Neural progenitor cell (in vitro differentiated cells): ENCODE results near the gene MBD2. TPM values are rescaled to one million over a fixed set of nuclear protein-coding genes. Genes with fewer than 3 reads are reported as not detected.

Source experiments
- DNase-seq: peaks from one replicate; pipeline ENCODE4 v3.0.0-alpha.2; 2016; ENCODE audit warnings: low spot score
- H2AFZ ChIP-seq: fragments of 200-600 bp; sonication (generic); replicated peaks from 2 replicates; pipeline ENCODE4 v1.6.1; 2016; ENCODE audit warnings: antibody characterized with exemption
- H3F3A ChIP-seq: fragments of 200-600 bp; sonication (generic); 2 replicates; pipeline ENCODE4 v1.6.1; 2016; ENCODE audit warnings: antibody characterized with exemption, low read depth
- H3K27ac ChIP-seq: fragments of 200-600 bp; sonication (generic); 2 replicates; pipeline ENCODE4 v1.5.1; 2016; ENCODE audit warnings: mild to moderate bottlenecking
- H3K27me3 ChIP-seq: fragments of 200-600 bp; sonication (generic); 2 replicates; pipeline ENCODE4 v1.6.1; 2016; ENCODE audit warnings: mild to moderate bottlenecking, moderate library complexity
- H3K36me3 ChIP-seq: fragments of 200-600 bp; sonication (generic); 2 replicates; pipeline ENCODE4 v1.5.1; 2016
- H3K4me1 ChIP-seq: fragments of 200-600 bp; sonication (generic); 2 replicates; pipeline ENCODE4 v1.6.1; 2016; ENCODE audit warnings: mixed run types
- H3K4me2 ChIP-seq: fragments of 200-600 bp; sonication (generic); 2 replicates; pipeline ENCODE4 v1.6.1; 2016
- H3K4me3 ChIP-seq: fragments of 200-600 bp; sonication (generic); 2 replicates; pipeline ENCODE4 v1.5.1; 2016
- H3K79me2 ChIP-seq: fragments of 200-600 bp; sonication (generic); 2 replicates; pipeline ENCODE4 v1.6.1; 2016; ENCODE audit warnings: low read depth
- H3K9ac ChIP-seq: fragments of 200-600 bp; sonication (generic); 2 replicates; pipeline ENCODE4 v1.6.1; 2016
- H3K9me3 ChIP-seq: fragments of 200-600 bp; sonication (generic); 2 replicates; pipeline ENCODE4 v1.5.1; 2016; ENCODE audit warnings: low read depth
- H4K20me1 ChIP-seq: fragments of 200-600 bp; sonication (generic); 2 replicates; pipeline ENCODE4 v1.6.1; 2016; ENCODE audit warnings: low read depth
- H3K27ac Mint-ChIP-seq: 3 replicates; pipeline ENCODE4 v1.8.0; 2021; ENCODE audit warnings: mixed read lengths
- H3K27me3 Mint-ChIP-seq: 2 replicates; pipeline ENCODE4 v1.8.0; 2022; ENCODE audit warnings: low read depth, mild to moderate bottlenecking, inconsistent platforms, moderate library complexity, mixed read lengths; ENCODE audit not compliant: insufficient read depth
- H3K36me3 Mint-ChIP-seq: 3 replicates; pipeline ENCODE4 v1.8.0; 2021; ENCODE audit warnings: mixed read lengths
- H3K4me1 Mint-ChIP-seq: 3 replicates; pipeline ENCODE4 v1.8.0; 2021; ENCODE audit warnings: mixed read lengths
- H3K4me3 Mint-ChIP-seq: 3 replicates; pipeline ENCODE4 v1.8.0; 2021; ENCODE audit warnings: mild to moderate bottlenecking, moderate library complexity, mixed read lengths
- H3K9me3 Mint-ChIP-seq: 3 replicates; pipeline ENCODE4 v1.8.0; 2020; ENCODE audit warnings: mixed read lengths
- CTCF ChIP-seq: fragments of 200-600 bp; sonication (generic); IDR thresholded peaks from 2 replicates; pipeline ENCODE4 v1.5.1; 2017; ENCODE audit warnings: antibody characterized with exemption, mild to moderate bottlenecking
- EZH2 ChIP-seq: fragments of 200-600 bp; sonication (generic); IDR thresholded peaks from 2 replicates; pipeline ENCODE4 v1.6.1; 2017; ENCODE audit warnings: antibody characterized with exemption, mild to moderate bottlenecking, moderate library complexity
- EZH2phosphoT487 ChIP-seq: fragments of 200-600 bp; sonication (generic); IDR thresholded peaks from 2 replicates; pipeline ENCODE4 v1.6.1; 2017; ENCODE audit warnings: antibody characterized with exemption
- total RNA-seq: library from RNA; depleted of rRNA; stranded (reverse); fragments of >200 nt; gene quantifications from 2 replicates; pipeline ENCODE4 v1.2.3, GENCODE V29; 2015; ENCODE audit warnings: low replicate concordance

Gene MBD2
- total RNA-seq, 1 donor from 2014 or later = 36.5 TPM

- no peaks in the 10 kb centered on the region for H3K4me1 ChIP-seq
- H3K9ac ChIP-seq = no peak overlapping the region
- H3F3A ChIP-seq = no peaks in the 10 kb centered on the region
- H3K27ac Mint-ChIP-seq = no peak overlapping the region
- no peak overlapping the region for H3K4me2 ChIP-seq
- no peak overlapping the region for H3K27ac ChIP-seq
- no peaks in the 10 kb centered on the region for H3K9me3 ChIP-seq
- H3K27me3 Mint-ChIP-seq = no peaks in the 10 kb centered on the region
- peaks cover under 1% of the 10 kb centered on the region for H3K4me1 Mint-ChIP-seq
- no peaks in the 10 kb centered on the region for H3K79me2 ChIP-seq
- no peak overlapping the region for H2AFZ ChIP-seq
- H3K4me3 ChIP-seq = no peak overlapping the region
- no peaks in the 10 kb centered on the region for H3K27me3 ChIP-seq
- H4K20me1 ChIP-seq = no peaks in the 10 kb centered on the region
- H3K36me3 Mint-ChIP-seq = peaks cover 27% of the 10 kb centered on the region
- no peaks in the 10 kb centered on the region for H3K9me3 Mint-ChIP-seq
- H3K4me3 Mint-ChIP-seq = no peak overlapping the region
- peaks cover 23% of the 10 kb centered on the region for H3K36me3 ChIP-seq
- DNase-seq = no peak
- TF ChIP-seq CTCF = no peak
- no peak for TF ChIP-seq EZH2phosphoT487
- TF ChIP-seq EZH2 = no peak
Observed at GRCh38 chr18:54197747-54198411, 26.6 kb downstream of the MBD2 start.

GRCh38 chr18:54193786-54194185 is 30.7 kb downstream of the MBD2 start:
- Histone ChIP-seq H3K79me2 (no peaks in the 10 kb centered on the region), H3F3A (no peaks in the 10 kb centered on the region), H3K9me3 (no peaks in the 10 kb centered on the region), H3K36me3 (no peaks in the 10 kb centered on the region), H3K4me2 (no peak overlapping the region), H2AFZ (no peak overlapping the region), H4K20me1 (no peaks in the 10 kb centered on the region), H3K27ac (no peak overlapping the region), H3K4me1 (no peaks in the 10 kb centered on the region), H3K27me3 (no peaks in the 10 kb centered on the region), H3K9ac (no peak overlapping the region), H3K4me3 (no peak overlapping the region)
- Mint-ChIP-seq H3K36me3 (peaks cover 5% of the 10 kb centered on the region), H3K27ac (no peak overlapping the region), H3K27me3 (no peaks in the 10 kb centered on the region), H3K9me3 (no peaks in the 10 kb centered on the region), H3K4me3 (no peak overlapping the region), H3K4me1 (peaks cover 6% of the 10 kb centered on the region)
- TF ChIP-seq CTCF = no peak
- TF ChIP-seq EZH2 = no peak
- TF ChIP-seq EZH2phosphoT487 = no peak
- DNase-seq = no peak

DNA sequence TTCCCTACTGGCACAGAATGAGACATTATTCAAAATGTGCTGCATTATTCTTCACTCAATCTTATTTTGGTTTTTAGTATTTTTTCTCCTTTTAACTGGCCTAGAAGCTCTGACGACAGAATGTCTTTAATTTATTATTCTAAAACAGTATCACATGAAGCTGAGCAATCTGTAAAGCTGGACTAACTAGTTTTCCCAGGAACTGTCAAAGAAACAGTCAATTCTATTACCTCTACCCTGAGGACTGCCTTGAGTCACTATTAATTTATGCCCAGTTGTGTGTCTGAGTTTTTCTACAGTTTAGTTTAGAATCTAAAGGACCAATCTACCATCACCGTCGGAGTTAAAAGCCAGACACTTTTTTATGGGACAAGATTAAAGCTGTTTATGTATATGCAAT is 31.6 kb downstream of the MBD2 start:
- Histone ChIP-seq H3K4me3 (no peak overlapping the region), H3K79me2 (no peaks in the 10 kb centered on the region), H3K4me1 (no peaks in the 10 kb centered on the region), H3K36me3 (no peaks in the 10 kb centered on the region), H3K9ac (no peak overlapping the region), H3K9me3 (no peaks in the 10 kb centered on the region), H3K4me2 (no peak overlapping the region), H3K27ac (no peak overlapping the region), H3K27me3 (no peaks in the 10 kb centered on the region), H4K20me1 (no peaks in the 10 kb centered on the region), H2AFZ (no peak overlapping the region), H3F3A (no peaks in the 10 kb centered on the region)
- H3K27me3 Mint-ChIP-seq = no peaks in the 10 kb centered on the region
- DNase-seq = no peak
- H3K27ac Mint-ChIP-seq = no peak overlapping the region
- H3K4me3 Mint-ChIP-seq = no peak overlapping the region
- TF ChIP-seq EZH2 = no peak
- TF ChIP-seq EZH2phosphoT487 = no peak
- no peak for TF ChIP-seq CTCF
- H3K9me3 Mint-ChIP-seq = no peaks in the 10 kb centered on the region
- H3K4me1 Mint-ChIP-seq = peaks cover 6% of the 10 kb centered on the region
- H3K36me3 Mint-ChIP-seq = peaks cover 4% of the 10 kb centered on the region
